ENCODE measurements around the gene PLEKHH1. TPM values are rescaled to one million over a fixed set of nuclear protein-coding genes. Genes with fewer than 3 reads are reported as not detected.

Gene PLEKHH1
- total and polyA plus RNA-seq, 2 of the 8 experiments (the other 6 are each of a cell fraction or from before 2014, with no cell fraction given): 28.3 to 33.3 TPM

- Histone ChIP-seq H3K18ac (ENCODE audit: extremely low read depth, low read length) (no peak overlapping the region), H4K91ac (replicated peaks; ENCODE audit: insufficient read length, low read length) (no peak overlapping the region), H3K36me3 (ENCODE audit: control insufficient read depth in 2 of 4, insufficient read depth in 4 of 4, low read length in 3 of 4) (peaks cover 6 to 19% (median 9%) of the 10 kb centered on the region in 4 experiments; a peak in 5 of 8 replicates), H2BK5ac (ENCODE audit: low read depth, low read length) (no peak overlapping the region), H3K4me2 (ENCODE audit: insufficient read depth in 1 of 2, low read depth in 2 of 2, low read length in 2 of 2) (no peak overlapping the region), H3K4me3 (ENCODE audit: extremely low read depth in 1 of 4, insufficient read depth in 2 of 4, low read depth in 3 of 4, low read length in 4 of 4) (no peak overlapping the region), H4K20me1 (replicated peaks in 1 of 2; ENCODE audit: control insufficient read depth in 1 of 2, insufficient read depth in 2 of 2, low read length in 2 of 2) (peaks cover 0 to 1% of the 10 kb centered on the region in 2 experiments), H2AK5ac (ENCODE audit: low read depth, low read length) (no peak overlapping the region), H3K56ac (replicated peaks; ENCODE audit: insufficient read length, low read depth, low read length) (no peak overlapping the region), H3K27me3 (replicated peaks in 1 of 4; ENCODE audit: control insufficient read depth in 3 of 4, extremely low read depth in 1 of 4, insufficient read depth in 3 of 4, low read length in 3 of 4) (no peaks in the 10 kb centered on the region), H3K4me1 (replicated peaks in 1 of 4; ENCODE audit: control insufficient read depth in 3 of 4, insufficient read depth in 4 of 4, low read length in 3 of 4) (no peaks in the 10 kb centered on the region), H3K79me1 (ENCODE audit: low read depth, low read length) (no peaks in the 10 kb centered on the region; the same call in 1 of the 2 replicates), H3K9ac (replicated peaks in 1 of 4; ENCODE audit: extremely low read depth in 1 of 4, low read depth in 3 of 4, low read length in 3 of 4) (no peak overlapping the region), H3K4ac (replicated peaks; ENCODE audit: insufficient read length, low read depth, low read length) (no peak overlapping the region), H3K23ac (ENCODE audit: insufficient read length) (no peak overlapping the region), H3K23me2 (ENCODE audit: low read depth, low read length) (no peaks in the 10 kb centered on the region), H2BK120ac (replicated peaks; ENCODE audit: low read depth, low read length) (no peak overlapping the region), H2BK20ac (ENCODE audit: low read length) (no peak overlapping the region), H3K14ac (ENCODE audit: insufficient read length) (no peak overlapping the region), H2BK12ac (ENCODE audit: low read depth, low read length) (no peak overlapping the region), H3K27ac (ENCODE audit: low read depth, low read length) (no peak overlapping the region), H2AFZ (ENCODE audit: low read length) (no peak overlapping the region), H2BK15ac (ENCODE audit: low read length) (no peak overlapping the region), H3K79me2 (ENCODE audit: control insufficient read depth in 1 of 2, insufficient read depth in 2 of 2, low read length in 2 of 2) (no peaks in the 10 kb centered on the region), H4K8ac (ENCODE audit: extremely low read depth, insufficient read depth, low read length) (no peak overlapping the region), H4K5ac (ENCODE audit: insufficient read length, low read depth, low read length) (no peak overlapping the region), H3K9me3 (ENCODE audit: insufficient read depth in 2 of 2, low read depth in 1 of 2, low read length in 1 of 2) (no peaks in the 10 kb centered on the region)
- ChIA-PET CTCF (ENCODE audit: partially characterized antibody) (interaction anchor here (0.7 to 28.8 kb wide), 14 partner anchors 9 to 154 kb away, joined by 3 to 924 read pairs (median 4); partner anchors contain the start of genes PIGH, PLEKHH1 and RDH12), POLR2A (ENCODE audit: partially characterized antibody) (interaction anchor here (0.8 kb wide), 1 partner anchor 42 kb away, joined by 3 read pairs; no protein-coding TSS in a partner anchor)
- no peak for DNase-seq (ENCODE audit: low read depth in 1 of 2, low spot score in 2 of 2)
- FAIRE-seq: no peak
- 92% methylated on average over 16 of the region's 16 CpGs; no CpG with 5 or more reads in 1 of the 2 experiments for WGBS, 2 experiments (ENCODE audit: extremely low coverage in 1 of 2, insufficient coverage in 1 of 2, insufficient read length in 1 of 2, insufficient replicate concordance in 2 of 2, low coverage in 1 of 2, low lambda C conversion rate in 2 of 2, missing lambda C conversion rate in 1 of 2)
- TF ChIP-seq KDM4A (IDR thresholded peaks at IDR 0.05; ENCODE audit: low read depth, low read length, severe bottlenecking) (no peak), CHD2 (IDR thresholded peaks at IDR 0.05; ENCODE audit: low read length) (no peak), SIX5 (IDR thresholded peaks at IDR 0.05; ENCODE audit: low read depth, low read length) (no peak), SIRT6 (IDR thresholded peaks at IDR 0.05; ENCODE audit: low read length) (no peak), GABPA (IDR thresholded peaks at IDR 0.05; ENCODE audit: borderline replicate concordance, insufficient read depth, low read length) (no peak), RNF2 (IDR thresholded peaks at IDR 0.05; ENCODE audit: borderline replicate concordance, low read depth, low read length, missing control alignments, poor library complexity, severe bottlenecking) (no peak), KDM1A (IDR thresholded peaks at IDR 0.05; ENCODE audit: borderline replicate concordance, low read length) (no peak), CBX5 (IDR thresholded peaks at IDR 0.05; ENCODE audit: low read depth, low read length) (no peak), POLR2AphosphoS5 (IDR thresholded peaks at IDR 0.05; ENCODE audit: low read depth, low read length) (no peak), JUN (IDR thresholded peaks at IDR 0.05; ENCODE audit: low read depth, low read length) (no peak), RFX5 (IDR thresholded peaks at IDR 0.05; ENCODE audit: borderline replicate concordance, low read depth, low read length) (no peak), TEAD4 (IDR thresholded peaks at IDR 0.05; ENCODE audit: low read depth, low read length) (no peak), CREB1 (IDR thresholded peaks at IDR 0.05) (no peak)
Observed at GRCh38 chr14:67577909-67578749, 45.0 kb downstream of the PLEKHH1 start.
